D341Med (cell line): Measurements from ENCODE around the gene GPR146.

Source experiments
- DNase-seq: peaks from one replicate; pipeline ENCODE4 v3.0.0; 2012; ENCODE audit warnings: low spot score

The GPR146 gene

DNA sequence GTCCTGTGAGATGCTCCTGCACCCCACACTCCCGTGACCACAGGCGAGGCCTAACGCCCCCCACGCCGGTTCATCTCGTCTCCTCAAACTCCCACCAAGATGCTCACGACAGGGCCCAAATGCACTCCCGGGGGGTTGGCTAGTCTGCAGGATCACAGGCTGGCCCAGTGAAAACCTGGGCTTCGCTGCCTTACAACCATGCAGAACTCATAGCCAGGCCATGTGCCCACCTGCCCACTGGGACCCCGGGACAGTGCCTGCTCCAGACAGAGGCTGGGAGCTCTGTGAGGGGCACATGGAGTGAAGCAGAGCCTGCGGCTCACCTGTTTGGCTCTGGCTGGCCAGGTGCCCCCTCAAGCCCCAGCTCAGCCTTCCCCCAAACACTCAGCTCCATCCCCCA is 34.2 kb downstream of the GPR146 start:
- DNase-seq = no peak

DNA sequence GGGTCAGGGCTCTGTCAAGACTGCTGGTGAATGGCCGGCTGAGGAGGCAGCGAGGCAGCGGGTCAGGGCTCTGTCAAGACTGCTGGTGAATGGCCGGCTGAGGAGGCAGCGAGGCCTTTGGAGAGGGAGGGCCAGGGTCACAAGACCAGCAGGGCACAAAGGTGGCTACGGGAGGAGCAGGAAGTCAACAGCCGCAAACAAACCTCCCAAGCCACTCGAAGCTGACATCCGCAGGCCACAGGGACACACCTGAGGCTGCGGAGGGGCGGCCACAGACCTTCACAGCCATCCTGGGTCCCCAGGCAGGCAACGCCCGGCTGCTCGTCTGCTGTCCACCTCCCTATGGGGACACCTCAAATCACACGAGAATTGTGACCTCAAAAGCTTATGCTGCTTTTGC is 34.6 kb downstream of the GPR146 start:
- no peak for DNase-seq

DNA sequence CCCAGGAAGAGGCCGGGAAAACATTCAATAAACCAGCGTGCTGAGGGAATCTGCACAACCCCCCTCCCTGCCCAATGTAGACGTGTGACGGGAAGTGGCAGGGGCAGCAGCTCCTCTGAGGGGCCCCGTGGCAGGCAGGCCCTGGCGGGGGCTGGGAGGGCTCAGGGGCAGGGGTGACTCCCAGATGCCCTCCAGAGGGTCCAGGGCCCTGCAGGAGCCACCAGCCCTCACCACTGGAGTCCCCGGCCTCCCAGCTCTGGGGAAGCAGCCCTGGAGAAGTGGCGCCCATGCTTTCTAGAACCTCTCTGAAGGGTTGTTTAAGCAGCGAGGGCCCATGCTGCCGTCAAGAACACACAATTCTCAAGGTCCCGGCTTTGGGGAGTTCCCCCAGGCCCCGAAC is 35.2 kb downstream of the GPR146 start:
- DNase-seq = no peak

DNA sequence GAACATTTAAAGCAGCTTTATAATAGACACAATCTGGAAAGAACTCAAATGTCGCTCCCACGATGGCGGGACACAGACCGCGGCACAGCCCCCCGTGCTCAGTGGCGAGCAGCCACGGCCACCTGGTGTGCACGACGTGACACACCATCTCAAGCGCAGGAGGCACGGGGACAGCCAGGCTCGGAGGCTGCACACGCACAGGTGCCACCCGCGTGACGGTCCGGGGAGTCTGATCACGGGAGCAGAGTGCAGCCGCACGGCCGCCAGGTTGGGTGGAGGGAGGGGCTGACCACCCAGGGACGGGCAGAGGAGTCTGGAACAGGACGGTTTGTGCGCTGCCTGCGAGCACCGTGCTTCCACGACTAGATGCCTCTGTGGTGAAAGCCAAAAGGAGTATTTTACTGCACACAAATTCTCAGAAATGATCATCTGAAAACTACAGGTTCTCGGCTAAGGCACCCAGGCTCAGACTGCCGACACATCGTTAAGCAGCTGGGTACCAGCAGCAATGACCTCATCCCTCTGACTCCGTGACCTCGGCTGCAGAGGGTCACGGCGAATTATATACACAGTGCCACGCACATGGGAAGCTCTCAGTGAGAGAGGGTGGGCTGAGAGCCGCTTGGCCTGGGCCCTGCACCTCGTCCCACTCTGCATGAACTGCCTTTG is 36.0 kb downstream of the GPR146 start:
- DNase-seq = no peak

DNA sequence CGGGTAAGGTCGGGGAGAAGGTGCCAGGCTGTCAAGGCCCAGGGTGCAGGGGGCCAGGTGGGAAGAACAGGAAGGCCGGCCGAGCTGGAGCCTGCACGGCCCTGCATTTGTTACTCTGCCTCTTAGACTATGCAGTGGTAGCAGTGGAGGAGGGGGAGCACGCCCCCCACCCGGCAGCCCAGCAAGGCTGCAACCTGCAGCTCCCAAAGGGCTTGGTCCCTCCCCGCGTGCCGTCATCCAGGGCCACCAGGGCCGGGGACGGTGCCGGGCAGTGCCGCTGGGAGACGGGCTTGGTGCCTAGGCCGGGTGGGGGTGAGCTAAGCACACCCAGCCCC is 36.5 kb downstream of the GPR146 start:
- DNase-seq = no peak

DNA sequence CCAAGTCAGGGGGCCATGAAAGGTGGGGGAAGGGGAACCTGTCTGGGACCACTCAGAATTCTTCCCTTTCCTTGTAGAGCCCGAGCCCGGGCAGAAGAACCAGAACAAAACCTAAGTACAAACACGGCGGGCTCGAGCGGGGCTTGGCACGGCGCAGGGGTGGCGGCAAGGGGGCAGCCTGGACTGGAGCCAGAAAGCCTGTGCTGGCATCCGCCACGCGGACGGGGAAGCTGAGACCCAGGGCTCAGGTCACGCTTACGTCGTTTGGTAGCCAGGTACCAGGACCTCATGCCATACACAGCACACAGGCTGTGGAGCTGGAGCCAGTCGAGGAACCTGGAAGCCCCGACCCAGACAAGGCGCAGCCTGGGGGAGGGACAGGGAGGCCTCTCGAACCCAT is 37.0 kb downstream of the GPR146 start:
- DNase-seq = no peak

DNA sequence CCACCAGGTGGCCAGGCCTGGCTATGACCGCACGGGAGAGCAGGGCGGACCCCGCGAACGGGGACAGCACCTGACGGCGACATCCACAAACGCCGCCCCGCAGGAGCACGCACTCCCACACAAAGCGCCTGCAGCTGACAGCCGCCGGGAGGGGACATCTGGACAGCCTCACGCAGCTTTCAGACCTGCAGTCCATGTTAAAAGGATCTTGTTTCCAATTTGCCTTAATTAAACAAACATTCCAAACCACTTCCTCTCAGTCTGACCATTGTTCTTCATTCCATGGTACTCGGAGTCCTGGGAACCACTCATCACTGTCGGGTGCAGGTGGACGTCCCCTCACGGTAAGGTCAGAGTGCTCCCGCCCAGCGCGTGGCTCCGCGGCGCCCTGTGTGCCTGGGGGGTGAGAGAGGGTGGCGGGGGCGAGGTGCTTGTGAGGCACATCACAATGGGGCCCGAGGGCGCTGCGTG is 37.6 kb downstream of the GPR146 start:
- no peak for DNase-seq

DNA sequence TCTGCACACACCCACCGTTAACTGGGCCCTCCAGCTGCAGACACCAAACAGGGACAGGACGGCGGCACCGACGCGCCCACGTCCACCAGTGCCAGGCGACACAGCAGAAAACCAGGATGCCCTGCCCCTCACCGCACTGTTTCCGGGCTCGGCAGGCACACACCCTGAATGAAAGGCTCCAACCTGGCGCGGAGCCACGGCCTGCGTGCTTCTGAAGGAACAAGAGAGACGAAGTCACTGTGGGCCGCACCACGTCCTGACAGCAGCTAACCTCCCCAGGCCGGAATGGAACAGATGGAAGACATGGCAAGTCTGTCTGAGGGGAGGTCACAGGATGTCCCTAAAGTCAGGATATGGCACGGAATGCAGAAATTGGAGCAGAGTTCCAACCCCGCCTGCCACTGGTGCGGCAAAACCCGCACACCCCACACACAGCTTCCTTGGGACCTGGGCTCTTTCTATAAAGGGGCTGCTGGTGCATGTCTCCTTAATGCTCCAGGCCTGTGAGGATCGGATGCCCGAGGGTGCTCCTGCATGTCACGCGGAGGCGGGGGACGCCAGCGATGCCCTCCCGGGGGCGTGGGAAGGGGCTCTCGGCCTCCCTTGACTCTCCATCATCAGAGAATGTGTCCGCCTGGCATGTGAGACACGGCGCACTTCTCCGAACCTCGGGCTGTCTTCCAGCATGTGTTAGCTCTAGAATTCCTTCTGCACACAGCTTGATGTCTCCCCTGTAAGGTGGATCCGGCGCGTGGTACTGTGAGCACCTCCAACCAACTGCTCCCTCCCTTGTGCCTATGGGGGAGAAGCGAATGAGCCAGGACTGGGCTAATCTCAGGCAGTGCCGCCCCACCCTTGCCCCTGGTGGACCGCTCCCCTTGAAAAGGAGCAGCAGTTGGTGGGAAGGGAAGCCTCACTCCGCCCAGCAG is 39.6 kb downstream of the GPR146 start:
- DNase-seq = no peak

DNA sequence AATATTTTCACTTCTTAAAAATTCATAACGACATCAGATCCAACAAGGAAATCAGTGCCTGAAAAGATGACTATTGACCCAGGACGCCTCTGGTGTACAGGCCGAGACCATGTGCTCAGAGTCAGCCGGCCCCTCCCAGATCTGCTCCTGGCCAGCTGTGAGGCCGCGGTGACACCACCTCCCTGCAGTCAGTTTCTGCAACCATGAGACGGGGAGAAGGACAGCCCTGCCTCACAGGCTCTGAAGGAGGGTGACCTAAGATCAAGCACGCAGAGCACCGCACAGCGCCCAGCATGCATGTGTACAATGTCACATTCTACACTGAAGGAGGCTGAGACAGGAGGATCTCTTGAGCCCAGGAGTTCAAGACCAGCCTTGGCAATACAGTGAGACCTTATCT is 40.9 kb downstream of the GPR146 start:
- no peak for DNase-seq

DNA sequence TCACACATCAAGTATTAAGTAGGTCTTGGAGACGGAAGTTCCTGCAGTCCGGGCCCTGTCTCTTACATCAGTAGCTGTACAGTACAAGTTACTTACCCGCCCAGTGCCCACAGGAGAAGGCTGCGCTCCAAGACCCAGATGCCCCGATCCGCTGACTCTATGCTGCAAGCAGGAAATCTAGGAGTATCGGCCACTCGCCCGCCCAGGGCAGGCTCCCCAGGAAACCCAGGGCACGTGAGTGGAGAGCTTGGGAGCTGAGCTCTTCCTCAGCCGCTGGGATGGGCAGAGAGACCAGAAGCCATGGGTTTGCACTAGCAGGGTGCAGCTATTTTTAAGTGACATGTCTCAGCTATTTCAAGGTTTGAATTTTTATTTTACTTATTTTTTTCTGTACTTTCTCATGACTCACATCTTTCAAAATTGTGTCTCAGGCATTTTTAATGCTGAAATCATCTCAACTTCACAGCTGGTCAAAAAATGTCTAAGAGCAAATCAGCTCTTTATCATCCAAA is 41.6 kb downstream of the GPR146 start:
- DNase-seq = no peak

DNA sequence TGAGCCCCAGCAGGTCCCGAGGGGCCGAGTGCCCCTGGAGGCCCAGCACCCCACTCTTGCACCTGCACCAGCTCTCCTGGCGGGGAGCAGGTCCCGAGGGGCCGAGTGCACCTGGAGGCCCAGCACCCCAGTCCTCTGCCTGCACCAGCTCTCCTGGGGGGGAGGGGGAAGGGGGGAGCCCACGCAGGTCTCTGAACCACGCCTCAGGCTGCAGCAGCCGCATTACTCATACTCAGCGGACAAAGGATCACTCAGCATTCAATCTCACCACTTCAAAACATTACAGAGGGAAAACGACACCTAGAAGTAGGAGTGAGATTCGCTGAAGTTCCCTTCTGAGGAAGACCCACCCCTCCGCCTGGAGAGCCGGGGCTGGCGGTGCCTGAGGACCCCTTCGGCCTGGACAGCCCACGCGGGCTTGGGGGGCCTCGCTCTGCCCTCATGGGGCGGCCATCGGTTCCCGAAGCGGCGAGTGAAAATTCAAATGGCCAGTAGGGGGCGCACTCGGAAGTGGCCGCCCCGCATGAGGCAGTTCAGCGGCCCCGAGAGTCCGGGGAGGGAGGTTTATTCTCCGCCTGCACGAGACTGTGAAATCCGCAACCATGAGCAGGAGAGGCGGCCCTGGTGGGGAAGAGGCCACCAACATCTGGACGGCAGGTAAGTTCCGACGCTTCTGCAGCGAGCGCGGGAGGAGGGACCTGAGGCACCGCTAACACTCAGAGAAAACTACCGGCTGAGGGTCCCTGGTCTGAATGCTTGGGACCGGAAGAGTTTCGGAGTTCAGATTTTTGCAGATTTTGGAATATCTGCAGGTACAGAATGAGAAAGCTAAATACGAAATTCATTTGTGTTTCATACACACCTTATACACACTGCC is 42.5 kb downstream of the GPR146 start:
- DNase-seq = peak; percentile 86

DNA sequence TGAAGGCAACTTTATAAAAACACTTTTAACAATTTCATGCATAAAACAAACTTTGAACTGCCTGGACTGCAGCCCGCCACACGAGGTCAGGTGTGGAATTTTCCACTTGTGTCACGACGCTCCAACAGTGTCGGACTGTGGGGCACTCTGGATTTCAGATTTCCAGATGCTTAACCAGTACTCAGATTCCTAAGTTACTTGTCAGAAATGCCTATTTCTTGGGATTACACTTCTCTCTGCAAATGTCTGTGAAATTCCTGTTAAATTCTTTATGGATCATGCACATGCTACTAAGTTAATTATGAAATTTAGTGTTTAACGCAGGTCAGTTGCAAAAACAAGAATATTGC is 43.1 kb downstream of the GPR146 start:
- DNase-seq = no peak

DNA sequence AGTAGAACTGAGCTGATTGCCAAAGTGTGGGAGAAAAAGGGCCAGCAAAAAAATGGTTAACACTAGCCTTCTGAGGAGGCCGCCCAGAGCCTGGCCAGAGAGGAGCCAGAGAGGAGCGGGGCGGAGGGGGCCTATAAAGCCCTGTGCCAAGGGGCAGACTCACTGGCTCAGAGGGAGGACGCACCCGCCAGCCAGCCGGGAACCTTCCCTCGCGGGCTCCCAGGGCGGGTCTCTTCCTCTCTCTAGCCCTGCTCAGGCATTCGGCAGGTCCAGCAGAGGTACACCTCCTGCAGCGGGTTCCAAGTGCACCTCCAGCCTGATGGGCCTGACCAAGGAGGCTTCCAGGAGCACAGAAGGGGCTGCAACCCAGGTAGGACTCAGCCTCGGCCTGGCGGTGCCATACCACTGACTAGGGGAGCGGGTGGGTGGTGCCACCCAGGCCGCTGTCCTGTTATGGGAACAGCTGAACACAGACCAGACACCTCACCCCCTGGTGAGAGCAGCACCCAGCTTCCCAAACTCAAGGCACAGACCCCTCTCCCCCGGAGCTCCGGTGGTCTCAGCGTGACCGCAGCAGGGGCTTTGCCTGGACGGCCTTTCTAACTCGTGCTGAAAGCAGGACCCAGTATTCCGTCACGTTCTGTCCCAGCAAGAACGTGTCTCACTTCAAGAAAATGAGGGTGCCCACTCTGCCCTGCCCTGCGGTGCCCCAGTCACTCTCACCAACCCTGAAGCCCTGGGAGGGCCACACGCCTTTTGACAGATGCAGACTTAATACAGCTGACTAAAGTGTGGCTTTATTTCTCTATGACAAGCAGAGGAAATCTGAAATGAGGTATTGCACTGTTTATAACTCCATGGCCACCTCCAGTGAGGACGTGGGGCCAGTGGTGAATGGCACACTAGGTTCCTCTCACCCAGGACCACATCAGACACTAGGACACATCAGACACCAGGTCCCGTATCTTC is 43.9 kb downstream of the GPR146 start, which contains the start of gene GPER1:
Gene GPER1, plus strand, starts transcription at position 162 of the 969 bp plus-strand sequence. CDS start 3,616 bp downstream, outside the sequence.
- peak; percentile 60 for DNase-seq

DNA sequence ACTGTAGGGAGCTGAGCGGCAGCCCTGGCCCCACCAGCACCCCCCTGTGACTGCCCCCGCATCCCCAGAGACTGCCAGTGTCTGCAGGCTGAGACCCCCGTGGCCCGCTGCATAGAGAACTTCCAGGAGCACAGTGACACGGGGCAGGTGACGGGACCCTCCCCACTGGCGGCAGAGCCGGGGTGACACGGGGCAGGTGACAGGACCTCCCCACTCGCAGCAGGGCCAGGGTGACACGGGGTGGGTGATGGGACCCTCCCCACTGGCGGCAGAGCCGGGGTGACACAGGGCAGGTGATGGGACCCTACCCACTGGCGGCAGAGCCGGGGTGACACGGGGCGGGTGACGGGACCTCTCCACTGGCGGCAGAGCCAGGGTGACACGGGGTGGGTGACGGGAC is 45.9 kb downstream of the GPR146 start:
- DNase-seq = no peak

DNA sequence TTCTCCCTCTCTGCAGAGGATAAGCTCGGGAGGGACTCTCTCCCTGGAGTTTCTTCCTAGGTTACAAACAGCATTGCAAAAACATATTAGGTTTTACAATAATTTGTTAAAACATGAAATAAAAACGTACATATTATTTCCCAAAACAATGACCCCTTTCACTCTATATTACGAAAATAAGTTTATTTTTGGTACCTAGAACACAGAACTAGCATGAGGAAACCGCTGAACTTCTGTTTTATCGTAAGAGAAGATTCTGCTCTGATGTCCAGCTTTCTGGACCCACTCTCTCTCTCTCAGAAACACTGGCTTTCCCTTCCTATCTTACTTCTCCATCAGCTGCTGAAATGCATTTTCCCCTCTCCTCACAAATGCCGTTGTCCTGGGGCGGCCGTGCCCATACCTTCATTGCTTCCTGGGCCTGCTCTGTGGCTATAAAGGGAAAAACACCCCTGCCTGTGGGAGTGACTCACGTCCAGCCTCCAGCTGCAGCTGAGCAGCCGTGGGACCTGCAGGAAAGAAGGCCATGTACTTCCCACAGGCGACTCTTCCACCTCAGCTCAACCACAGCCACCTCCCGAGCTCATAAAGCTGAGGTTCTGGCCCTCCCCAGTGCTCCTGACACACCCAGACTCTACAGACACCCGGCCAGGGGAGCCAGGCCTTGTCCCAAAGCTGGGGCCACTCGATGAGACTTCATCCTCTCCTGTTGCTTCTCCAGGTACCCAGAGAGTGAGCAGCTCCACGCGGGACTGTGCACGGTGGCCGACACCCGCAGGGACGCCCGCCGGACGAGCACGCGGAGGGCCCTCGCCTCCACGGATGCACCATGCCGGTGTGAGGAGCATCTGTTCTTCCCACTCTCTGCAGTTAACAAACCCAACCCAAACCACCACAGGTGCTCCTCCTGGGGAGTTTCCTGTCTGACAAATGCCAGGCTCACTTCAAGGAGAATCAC is 46.6 kb downstream of the GPR146 start:
- DNase-seq = no peak

DNA sequence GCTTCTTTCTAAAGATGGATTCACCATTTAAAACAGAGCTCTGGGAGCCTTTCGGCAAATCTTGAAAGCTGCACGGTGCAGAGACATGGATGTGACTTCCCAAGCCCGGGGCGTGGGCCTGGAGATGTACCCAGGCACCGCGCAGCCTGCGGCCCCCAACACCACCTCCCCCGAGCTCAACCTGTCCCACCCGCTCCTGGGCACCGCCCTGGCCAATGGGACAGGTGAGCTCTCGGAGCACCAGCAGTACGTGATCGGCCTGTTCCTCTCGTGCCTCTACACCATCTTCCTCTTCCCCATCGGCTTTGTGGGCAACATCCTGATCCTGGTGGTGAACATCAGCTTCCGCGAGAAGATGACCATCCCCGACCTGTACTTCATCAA is 47.3 kb downstream of the GPR146 start:
- DNase-seq = no peak

DNA sequence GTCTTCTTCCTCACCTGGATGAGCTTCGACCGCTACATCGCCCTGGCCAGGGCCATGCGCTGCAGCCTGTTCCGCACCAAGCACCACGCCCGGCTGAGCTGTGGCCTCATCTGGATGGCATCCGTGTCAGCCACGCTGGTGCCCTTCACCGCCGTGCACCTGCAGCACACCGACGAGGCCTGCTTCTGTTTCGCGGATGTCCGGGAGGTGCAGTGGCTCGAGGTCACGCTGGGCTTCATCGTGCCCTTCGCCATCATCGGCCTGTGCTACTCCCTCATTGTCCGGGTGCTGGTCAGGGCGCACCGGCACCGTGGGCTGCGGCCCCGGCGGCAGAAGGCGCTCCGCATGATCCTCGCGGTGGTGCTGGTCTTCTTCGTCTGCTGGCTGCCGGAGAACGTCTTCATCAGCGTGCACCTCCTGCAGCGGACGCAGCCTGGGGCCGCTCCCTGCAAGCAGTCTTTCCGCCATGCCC is 47.9 kb downstream of the GPR146 start:
- no peak for DNase-seq

DNA sequence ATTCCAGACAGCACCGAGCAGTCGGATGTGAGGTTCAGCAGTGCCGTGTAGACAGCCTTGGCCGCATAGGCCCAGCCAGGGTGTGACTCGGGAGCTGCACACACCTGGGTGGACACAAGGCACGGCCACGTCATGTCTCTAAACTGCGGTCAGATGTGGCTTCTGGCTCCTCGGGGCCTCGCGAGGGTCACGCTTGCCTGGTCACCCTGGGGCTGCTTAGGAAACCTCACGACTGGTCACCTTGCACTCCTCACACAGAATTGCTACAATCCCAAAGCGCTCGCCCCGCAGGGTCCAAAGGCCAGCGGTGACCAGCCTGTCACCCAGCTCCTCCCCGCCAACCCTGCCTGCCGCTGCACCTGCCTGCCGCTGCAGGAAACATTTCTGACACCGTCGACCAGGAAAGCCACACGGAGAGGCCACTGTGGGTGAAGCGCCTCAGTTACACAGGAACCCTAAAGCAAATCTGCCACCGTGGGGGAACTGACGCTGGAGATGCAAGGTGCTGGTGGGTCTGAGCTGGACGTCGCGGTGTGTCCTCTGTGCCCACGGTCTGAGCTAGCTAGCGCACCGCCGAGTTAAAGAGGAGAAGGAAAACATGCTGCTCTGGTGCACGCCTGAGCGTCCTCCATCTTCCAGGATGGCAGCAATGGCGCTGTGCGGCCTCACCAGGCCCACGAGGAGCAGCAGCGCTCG is 48.6 kb downstream of the GPR146 start:
- DNase-seq = no peak

DNA sequence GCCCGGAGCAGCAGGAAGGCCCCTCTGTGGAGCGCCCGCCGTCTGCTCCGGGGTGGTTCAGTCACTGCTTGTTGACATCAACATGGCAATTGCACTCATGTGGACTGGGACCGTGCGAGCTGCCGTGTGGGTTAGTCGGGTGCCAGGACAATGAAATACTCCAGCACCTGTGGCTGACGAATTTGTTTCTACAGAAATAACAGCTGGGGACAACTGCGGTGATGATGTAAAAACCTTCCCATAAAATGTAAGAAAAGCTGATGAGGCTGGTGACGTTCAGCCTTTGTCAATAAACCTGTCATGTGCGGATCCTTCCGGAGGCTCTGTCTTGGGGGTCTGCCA is 49.1 kb downstream of the GPR146 start:
- no peak for DNase-seq
